WTC11 (cell line): Measurements from ENCODE around the gene PRKCE. TPM values are rescaled to one million over a fixed set of nuclear protein-coding genes. Genes with fewer than 3 reads are reported as not detected.

Experiments
- ATAC-seq: fragments of 200-7000 bp; cut with Tn5 transposase; 2 replicates; pipeline ENCODE4 v1.10.0; 2021; ENCODE audit warnings: mild to moderate bottlenecking, moderate library complexity
- CTCF ChIA-PET: fragments of 300-600 bp; sonication (Branson Sonifier 250); formaldehyde crosslinking; loops from one replicate; lab custom pipeline; 2021; ENCODE audit warnings: antibody characterized with exemption; lab: Charles Lee
- POLR2A ChIA-PET: fragments of 350-600 bp; sonication (Branson Sonifier 250); formaldehyde crosslinking; loops from one replicate; lab custom pipeline; 2021; ENCODE audit warnings: antibody characterized with exemption; lab: Charles Lee
- DNase-seq: peaks from one replicate; pipeline ENCODE4 v3.0.0; 2021; ENCODE audit warnings: low spot score
- H3K27ac Mint-ChIP-seq: 2 replicates; pipeline ENCODE4 v1.8.0; 2021; ENCODE audit warnings: mixed read lengths
- H3K27me3 Mint-ChIP-seq: 2 replicates; pipeline ENCODE4 v1.8.0; 2021; ENCODE audit warnings: low read depth, mild to moderate bottlenecking, moderate library complexity, mixed read lengths
- H3K36me3 Mint-ChIP-seq: 2 replicates; pipeline ENCODE4 v1.8.0; 2021; ENCODE audit warnings: mixed read lengths
- H3K4me1 Mint-ChIP-seq: 2 replicates; pipeline ENCODE4 v1.8.0; 2022; ENCODE audit warnings: mixed read lengths
- H3K4me3 Mint-ChIP-seq: 2 replicates; pipeline ENCODE4 v1.8.0; 2021; ENCODE audit warnings: mild to moderate bottlenecking, moderate library complexity, mixed read lengths
- H3K9me3 Mint-ChIP-seq: 2 replicates; pipeline ENCODE4 v1.8.0; 2021; ENCODE audit warnings: mixed read lengths
- CBFB ChIP-seq: sonication (generic); formaldehyde crosslinking; IDR thresholded peaks from 2 replicates; pipeline ENCODE4 v1.8.1; 2022; ENCODE audit warnings: mild to moderate bottlenecking, low read depth, missing genetic modification reagents
- FOXK1 ChIP-seq: sonication (generic); formaldehyde crosslinking; IDR thresholded peaks from 2 replicates; pipeline ENCODE4 v1.8.0; 2022; ENCODE audit warnings: mild to moderate bottlenecking, moderate library complexity, missing genetic modification reagents
- JAZF1 ChIP-seq: fragments of 250-450 bp; sonication (Bioruptor Pico); IDR thresholded peaks from 2 replicates; pipeline ENCODE4 v1.9.0; 2021; ENCODE audit warnings: moderate library complexity, mild to moderate bottlenecking, inconsistent platforms
- KAT7 ChIP-seq: sonication (generic); formaldehyde crosslinking; IDR thresholded peaks from 2 replicates; pipeline ENCODE4 v1.8.1; 2023; ENCODE audit warnings: missing genetic modification reagents, mild to moderate bottlenecking, borderline replicate concordance
- MLX ChIP-seq: sonication (generic); formaldehyde crosslinking; IDR thresholded peaks from 2 replicates; pipeline ENCODE4 v1.8.1; 2023; ENCODE audit warnings: mild to moderate bottlenecking, missing genetic modification reagents, moderate library complexity
- MYBL2 ChIP-seq: sonication (generic); formaldehyde crosslinking; IDR thresholded peaks from 2 replicates; pipeline ENCODE4 v1.8.1; 2023; ENCODE audit warnings: mild to moderate bottlenecking, moderate library complexity, missing genetic modification reagents
- NFE2L1 ChIP-seq: sonication (generic); formaldehyde crosslinking; IDR thresholded peaks from 2 replicates; pipeline ENCODE4 v1.8.1; 2023; ENCODE audit warnings: missing genetic modification reagents
- PREB ChIP-seq: sonication (generic); formaldehyde crosslinking; IDR thresholded peaks from 2 replicates; pipeline ENCODE4 v1.8.1; 2022; ENCODE audit warnings: mild to moderate bottlenecking, missing genetic modification reagents, moderate library complexity, borderline replicate concordance
- TCF7 ChIP-seq: sonication (generic); formaldehyde crosslinking; IDR thresholded peaks from 2 replicates; pipeline ENCODE4 v1.8.0; 2022; ENCODE audit warnings: mild to moderate bottlenecking, low read depth, missing genetic modification reagents, moderate library complexity
- TEAD1 ChIP-seq: sonication (generic); formaldehyde crosslinking; IDR thresholded peaks from 2 replicates; pipeline ENCODE4 v1.8.0; 2022; ENCODE audit warnings: mild to moderate bottlenecking, missing genetic modification reagents
- TP53 ChIP-seq: sonication (generic); formaldehyde crosslinking; IDR thresholded peaks from 2 replicates; pipeline ENCODE4 v1.8.1; 2023; ENCODE audit warnings: mild to moderate bottlenecking, missing genetic modification reagents
- USF2 ChIP-seq: sonication (generic); formaldehyde crosslinking; IDR thresholded peaks from 2 replicates; pipeline ENCODE4 v1.8.1; 2023; ENCODE audit warnings: mild to moderate bottlenecking, missing genetic modification reagents, moderate library complexity
- ZNF416 ChIP-seq: fragments of 250-450 bp; sonication (Bioruptor Pico); IDR thresholded peaks from 2 replicates; pipeline ENCODE4 v1.9.0; 2021; ENCODE audit warnings: mild to moderate bottlenecking, inconsistent platforms
- total RNA-seq: library from RNA; stranded (reverse); gene quantifications from 3 replicates; pipeline ENCODE4 v1.2.3, GENCODE V29; 2021
- TF ChIP-seq, protein P1 (sequence below): sonication (generic); formaldehyde crosslinking; IDR thresholded peaks from 2 replicates; pipeline ENCODE4 v1.8.0; 2022; ENCODE audit warnings: mild to moderate bottlenecking, missing genetic modification reagents
- TF ChIP-seq, protein P2 (sequence below): sonication (generic); formaldehyde crosslinking; IDR thresholded peaks from 2 replicates; pipeline ENCODE4 v1.8.0; 2023; ENCODE audit warnings: missing genetic modification reagents, mild to moderate bottlenecking, borderline replicate concordance
- TF ChIP-seq, protein P3 (sequence below): fragments of 250-450 bp; sonication (Bioruptor Pico); IDR thresholded peaks from 2 replicates; pipeline ENCODE4 v1.9.0; 2021; ENCODE audit warnings: mild to moderate bottlenecking
- TF ChIP-seq, protein P4 (sequence below): sonication (generic); formaldehyde crosslinking; IDR thresholded peaks from 2 replicates; pipeline ENCODE4 v1.8.1; 2022; ENCODE audit warnings: low read depth, mild to moderate bottlenecking, moderate library complexity, missing genetic modification reagents, borderline replicate concordance

The PRKCE gene
- total RNA-seq, 1 experiment from 2014 or later: 5.8 TPM

DNA sequence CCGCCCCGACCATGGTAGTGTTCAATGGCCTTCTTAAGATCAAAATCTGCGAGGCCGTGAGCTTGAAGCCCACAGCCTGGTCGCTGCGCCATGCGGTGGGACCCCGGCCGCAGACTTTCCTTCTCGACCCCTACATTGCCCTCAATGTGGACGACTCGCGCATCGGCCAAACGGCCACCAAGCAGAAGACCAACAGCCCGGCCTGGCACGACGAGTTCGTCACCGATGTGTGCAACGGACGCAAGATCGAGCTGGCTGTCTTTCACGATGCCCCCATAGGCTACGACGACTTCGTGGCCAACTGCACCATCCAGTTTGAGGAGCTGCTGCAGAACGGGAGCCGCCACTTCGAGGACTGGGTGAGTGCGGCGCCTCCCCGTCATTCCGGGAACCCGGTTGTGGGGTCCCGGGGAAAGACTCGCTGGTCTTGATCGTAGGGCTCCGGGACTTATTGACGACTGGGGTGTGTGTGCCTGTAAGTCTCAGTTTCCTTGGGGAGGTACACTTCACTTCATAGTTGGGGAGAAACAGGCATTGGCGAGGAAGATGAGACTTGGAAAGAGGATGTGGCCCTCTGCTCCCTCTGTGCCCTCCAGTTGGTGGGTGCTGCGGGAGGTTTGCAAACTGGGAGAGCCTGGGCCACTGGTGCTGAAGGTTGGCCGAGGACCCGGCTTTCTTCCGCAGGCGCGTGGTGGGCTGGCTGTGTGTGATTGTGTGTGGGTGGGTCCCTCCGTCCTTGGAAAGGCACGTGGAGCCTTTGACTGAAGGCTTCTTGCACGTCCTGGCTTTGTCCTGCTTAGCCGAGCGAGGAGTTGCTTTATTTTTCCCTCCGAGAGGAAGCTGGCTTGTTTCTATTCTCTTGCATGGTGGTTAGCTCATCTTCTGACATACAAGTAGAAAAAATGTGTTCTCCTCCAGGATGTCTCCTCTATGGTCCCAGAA lies 886 bp downstream of the PRKCE start:
- DNase-seq (peak; percentile 33), ATAC-seq (peak; percentile 5)
- Mint-ChIP-seq H3K27ac (no peak overlapping the region), H3K36me3 (no peaks in the 10 kb centered on the region), H3K27me3 (peaks cover 67% of the 10 kb centered on the region), H3K9me3 (no peaks in the 10 kb centered on the region), H3K4me1 (peaks cover 16% of the 10 kb centered on the region), H3K4me3 (peak overlapping the region; percentile 75)
- TF ChIP-seq KAT7 (CRISPR knock-in tag) (no peak), CBFB (no peak), MLX (CRISPR knock-in tag) (no peak), TEAD1 (CRISPR knock-in tag) (0 out of 2 replicates have a peak, but pooled peaks have one; percentile 55), FOXK1 (CRISPR knock-in tag) (0 out of 2 replicates have a peak, but pooled peaks have one; percentile 26), JAZF1 (no peak), TP53 (0 out of 2 replicates have a peak, but pooled peaks have one; percentile 31), ZNF416 (CRISPR knock-in tag) (no peak)
- TF ChIP-seq, protein P1, sequence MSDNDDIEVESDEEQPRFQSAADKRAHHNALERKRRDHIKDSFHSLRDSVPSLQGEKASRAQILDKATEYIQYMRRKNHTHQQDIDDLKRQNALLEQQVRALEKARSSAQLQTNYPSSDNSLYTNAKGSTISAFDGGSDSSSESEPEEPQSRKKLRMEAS (CRISPR knock-in tag): peak; percentile 47; the same call in 1 of the 2 replicates
- TF ChIP-seq, protein P2, sequence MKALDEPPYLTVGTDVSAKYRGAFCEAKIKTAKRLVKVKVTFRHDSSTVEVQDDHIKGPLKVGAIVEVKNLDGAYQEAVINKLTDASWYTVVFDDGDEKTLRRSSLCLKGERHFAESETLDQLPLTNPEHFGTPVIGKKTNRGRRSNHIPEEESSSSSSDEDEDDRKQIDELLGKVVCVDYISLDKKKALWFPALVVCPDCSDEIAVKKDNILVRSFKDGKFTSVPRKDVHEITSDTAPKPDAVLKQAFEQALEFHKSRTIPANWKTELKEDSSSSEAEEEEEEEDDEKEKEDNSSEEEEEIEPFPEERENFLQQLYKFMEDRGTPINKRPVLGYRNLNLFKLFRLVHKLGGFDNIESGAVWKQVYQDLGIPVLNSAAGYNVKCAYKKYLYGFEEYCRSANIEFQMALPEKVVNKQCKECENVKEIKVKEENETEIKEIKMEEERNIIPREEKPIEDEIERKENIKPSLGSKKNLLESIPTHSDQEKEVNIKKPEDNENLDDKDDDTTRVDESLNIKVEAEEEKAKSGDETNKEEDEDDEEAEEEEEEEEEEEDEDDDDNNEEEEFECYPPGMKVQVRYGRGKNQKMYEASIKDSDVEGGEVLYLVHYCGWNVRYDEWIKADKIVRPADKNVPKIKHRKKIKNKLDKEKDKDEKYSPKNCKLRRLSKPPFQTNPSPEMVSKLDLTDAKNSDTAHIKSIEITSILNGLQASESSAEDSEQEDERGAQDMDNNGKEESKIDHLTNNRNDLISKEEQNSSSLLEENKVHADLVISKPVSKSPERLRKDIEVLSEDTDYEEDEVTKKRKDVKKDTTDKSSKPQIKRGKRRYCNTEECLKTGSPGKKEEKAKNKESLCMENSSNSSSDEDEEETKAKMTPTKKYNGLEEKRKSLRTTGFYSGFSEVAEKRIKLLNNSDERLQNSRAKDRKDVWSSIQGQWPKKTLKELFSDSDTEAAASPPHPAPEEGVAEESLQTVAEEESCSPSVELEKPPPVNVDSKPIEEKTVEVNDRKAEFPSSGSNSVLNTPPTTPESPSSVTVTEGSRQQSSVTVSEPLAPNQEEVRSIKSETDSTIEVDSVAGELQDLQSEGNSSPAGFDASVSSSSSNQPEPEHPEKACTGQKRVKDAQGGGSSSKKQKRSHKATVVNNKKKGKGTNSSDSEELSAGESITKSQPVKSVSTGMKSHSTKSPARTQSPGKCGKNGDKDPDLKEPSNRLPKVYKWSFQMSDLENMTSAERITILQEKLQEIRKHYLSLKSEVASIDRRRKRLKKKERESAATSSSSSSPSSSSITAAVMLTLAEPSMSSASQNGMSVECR (CRISPR knock-in tag): 0 out of 2 replicates have a peak, but pooled peaks have one; percentile 21
- TF ChIP-seq, protein P3, sequence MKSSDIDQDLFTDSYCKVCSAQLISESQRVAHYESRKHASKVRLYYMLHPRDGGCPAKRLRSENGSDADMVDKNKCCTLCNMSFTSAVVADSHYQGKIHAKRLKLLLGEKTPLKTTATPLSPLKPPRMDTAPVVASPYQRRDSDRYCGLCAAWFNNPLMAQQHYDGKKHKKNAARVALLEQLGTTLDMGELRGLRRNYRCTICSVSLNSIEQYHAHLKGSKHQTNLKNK: no peak
- CTCF ChIA-PET: interaction anchor here (1.0 to 2.3 kb wide), 3 partner anchors 44 to 126 kb away, joined by 3 to 15 read pairs (median 7); no protein-coding TSS in a partner anchor
- POLR2A ChIA-PET: no interaction called here

DNA sequence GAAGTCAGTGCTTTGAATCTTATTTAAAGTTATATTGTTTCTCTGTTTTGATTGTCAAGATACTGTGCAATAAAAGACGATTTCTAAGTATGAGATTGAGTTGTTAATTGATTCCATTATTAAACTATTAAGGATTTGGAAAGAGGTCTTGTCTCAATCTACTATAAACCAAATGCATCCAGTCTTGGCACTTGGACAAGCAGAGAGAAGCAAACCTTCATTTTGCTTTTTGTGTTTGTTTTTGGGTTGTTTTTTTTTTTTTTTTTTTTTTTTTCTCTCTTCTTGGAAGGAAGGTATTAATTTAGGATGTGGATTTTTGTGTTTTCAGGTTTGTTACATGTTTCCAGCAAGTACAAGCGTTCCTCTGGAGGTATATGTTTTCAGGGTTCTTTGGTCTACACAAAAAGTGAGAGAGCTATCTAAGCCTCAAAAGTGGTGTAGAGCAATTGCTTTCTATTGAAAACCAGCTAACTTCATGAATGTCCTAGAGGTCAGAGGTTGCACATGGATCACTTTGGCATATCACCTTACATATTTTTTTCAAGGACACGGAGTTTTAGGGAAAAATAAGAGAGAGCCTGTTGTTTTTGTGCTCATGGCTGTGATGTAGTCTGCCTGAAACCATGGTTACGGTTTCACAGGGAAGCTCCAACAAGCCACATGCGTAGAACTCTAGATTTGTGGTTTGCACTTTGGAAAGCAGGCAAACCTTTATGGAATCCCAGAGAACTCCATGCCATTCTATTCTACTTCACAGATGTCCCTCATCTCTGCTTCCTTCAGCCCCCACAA lies 1.8 kb downstream of the PRKCE start:
- ATAC-seq: no peak
- no peaks in the 10 kb centered on the region for H3K9me3 Mint-ChIP-seq
- H3K27me3 Mint-ChIP-seq: peaks cover 57% of the 10 kb centered on the region
- DNase-seq: no peak
- peak overlapping the region; percentile 75 for H3K4me3 Mint-ChIP-seq
- peaks cover 16% of the 10 kb centered on the region for H3K4me1 Mint-ChIP-seq
- H3K27ac Mint-ChIP-seq: no peak overlapping the region
- H3K36me3 Mint-ChIP-seq: no peaks in the 10 kb centered on the region
- POLR2A ChIA-PET: no interaction called here
- CTCF ChIA-PET: interaction anchor here (2.0 to 2.3 kb wide), 2 partner anchors 45 to 125 kb away, joined by 7 to 15 read pairs; no protein-coding TSS in a partner anchor
- TF ChIP-seq NFE2L1 (CRISPR knock-in tag) (no peak), USF2 (CRISPR knock-in tag) (no peak), MYBL2 (CRISPR knock-in tag) (no peak), TCF7 (CRISPR knock-in tag) (no peak), FOXK1 (CRISPR knock-in tag) (no peak), PREB (CRISPR knock-in tag) (no peak), KAT7 (CRISPR knock-in tag) (no peak)
- TF ChIP-seq, protein P4, sequence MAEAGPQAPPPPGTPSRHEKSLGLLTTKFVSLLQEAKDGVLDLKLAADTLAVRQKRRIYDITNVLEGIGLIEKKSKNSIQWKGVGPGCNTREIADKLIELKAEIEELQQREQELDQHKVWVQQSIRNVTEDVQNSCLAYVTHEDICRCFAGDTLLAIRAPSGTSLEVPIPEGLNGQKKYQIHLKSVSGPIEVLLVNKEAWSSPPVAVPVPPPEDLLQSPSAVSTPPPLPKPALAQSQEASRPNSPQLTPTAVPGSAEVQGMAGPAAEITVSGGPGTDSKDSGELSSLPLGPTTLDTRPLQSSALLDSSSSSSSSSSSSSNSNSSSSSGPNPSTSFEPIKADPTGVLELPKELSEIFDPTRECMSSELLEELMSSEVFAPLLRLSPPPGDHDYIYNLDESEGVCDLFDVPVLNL (CRISPR knock-in tag): no peak
- TF ChIP-seq, protein P2 (CRISPR knock-in tag): no peak
